GM21423 (cell line): ENCODE data around the gene SLC26A8.
A peak's percentile ranks its signal among the peaks of the same experiment; 100 is the strongest.
"Not testable (repeated sequence)": the region's sequence is repeated elsewhere in the genome, so short reads cannot be mapped to it uniquely, and the experiment has no call there.

ENCODE experiments used
- ATAC-seq: cut with Tn5 transposase; IDR thresholded peaks from one replicate; pipeline ENCODE4 v1.9.1; 2021; ENCODE audit warnings: mild to moderate bottlenecking, moderate library complexity; ENCODE audit not compliant: unreplicated experiment

The SLC26A8 gene

DNA sequence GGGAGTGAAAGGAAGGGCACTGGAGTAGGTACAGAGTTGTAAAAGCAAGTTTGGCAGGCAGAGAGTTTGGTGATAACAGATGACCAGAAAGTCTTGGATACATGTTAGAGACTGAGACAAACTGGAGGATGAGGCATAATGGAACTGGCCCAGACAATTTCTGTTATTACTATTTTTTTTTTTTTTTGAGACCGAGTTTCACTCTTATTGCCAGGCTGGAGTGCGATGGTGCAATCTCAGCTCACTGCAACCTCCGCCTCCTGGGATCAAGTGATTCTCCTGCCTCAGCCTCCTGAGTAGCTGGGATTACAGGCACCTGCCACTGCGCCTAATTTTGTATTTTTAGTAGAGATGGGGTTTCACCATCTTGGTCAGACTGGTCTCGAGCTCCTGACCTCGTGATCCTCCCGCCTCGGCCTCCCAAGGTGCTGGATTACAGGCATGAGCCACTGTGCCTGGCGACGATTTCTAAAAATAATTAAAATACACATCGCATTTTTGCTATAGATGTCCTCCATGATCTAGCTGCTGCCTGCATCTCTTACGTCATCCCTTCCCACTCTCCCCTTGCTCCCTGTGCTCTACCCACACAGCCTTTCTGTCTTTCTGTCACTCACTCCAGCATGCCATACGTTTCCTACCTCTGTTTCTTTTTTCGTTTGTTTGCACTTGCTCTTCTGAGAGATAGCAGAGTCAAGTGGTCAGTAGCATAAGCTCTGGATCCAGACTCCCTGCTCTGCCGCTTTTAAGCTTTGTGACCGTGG is 26.7 kb upstream of the SLC26A8 start:
- ATAC-seq: no peak

DNA sequence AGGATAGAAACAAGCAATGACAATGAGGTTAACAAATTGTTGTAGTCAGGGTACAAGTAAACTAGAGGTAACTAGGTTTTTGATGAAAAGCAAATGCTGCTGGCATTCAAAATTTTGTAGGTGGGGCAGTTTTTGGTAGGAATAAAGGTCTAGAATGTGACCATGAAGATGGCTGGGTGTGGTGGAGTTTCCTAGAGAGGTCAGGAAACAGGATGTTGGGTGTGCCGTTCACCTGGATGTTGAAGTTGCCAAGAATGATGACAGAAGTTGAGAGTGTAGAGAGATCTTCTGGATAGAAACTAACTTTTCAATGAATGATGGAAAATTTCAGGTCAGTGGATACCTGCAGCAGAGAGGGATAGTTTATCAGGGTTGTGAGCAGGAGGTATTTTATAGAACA is 25.9 kb upstream of the SLC26A8 start:
- ATAC-seq: no peak

DNA sequence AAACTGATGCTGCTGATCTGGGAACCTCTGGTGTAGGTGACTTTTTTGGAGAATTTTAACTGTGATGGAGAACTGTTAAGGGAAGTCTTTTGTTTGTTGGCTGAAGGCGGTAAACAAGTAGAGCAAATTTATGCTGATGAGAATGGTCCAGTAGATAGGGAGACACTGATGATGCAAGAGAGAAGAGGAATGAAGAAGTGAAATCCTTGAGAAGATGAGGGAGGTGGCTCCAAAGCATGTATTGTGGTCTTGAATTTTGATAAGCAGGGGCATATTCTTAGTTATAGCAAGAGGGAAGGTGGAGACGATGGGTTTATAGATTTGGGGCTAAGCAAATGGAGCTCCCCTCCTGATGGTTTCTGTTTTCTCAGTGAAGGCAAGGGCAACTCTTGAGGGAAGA is 25.1 kb upstream of the SLC26A8 start:
- ATAC-seq: no peak

DNA sequence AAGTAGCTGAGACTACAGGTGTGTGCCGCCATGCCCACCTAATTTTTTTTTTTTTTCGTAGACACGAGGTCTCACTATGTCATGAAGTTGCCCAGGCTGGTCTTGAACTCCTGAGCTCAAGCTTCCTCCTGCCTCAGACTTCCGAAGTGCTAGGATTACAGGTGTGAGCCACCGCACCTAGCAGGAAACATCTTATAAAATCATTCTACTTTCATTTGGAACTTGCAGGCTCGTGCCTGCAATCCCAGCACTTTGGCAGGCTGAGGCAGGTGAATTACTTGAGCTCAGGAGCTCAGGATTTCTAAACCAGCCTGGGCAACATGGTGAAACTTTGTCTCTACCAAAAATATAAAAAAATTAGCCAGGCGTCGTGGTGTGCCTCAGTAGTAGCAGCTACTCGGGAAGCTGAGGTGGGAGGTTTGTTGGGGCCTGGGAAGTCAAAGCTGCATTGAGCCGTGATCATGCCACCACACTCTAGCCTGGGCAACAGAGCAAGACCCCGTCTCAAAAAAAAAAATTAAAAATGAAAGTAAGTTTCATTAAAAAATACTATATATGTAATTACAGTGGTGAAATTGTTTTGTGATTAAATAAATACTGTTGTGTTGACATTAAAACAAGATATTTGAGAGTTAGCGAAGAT is 18.3 kb upstream of the SLC26A8 start:
- no peak for ATAC-seq

DNA sequence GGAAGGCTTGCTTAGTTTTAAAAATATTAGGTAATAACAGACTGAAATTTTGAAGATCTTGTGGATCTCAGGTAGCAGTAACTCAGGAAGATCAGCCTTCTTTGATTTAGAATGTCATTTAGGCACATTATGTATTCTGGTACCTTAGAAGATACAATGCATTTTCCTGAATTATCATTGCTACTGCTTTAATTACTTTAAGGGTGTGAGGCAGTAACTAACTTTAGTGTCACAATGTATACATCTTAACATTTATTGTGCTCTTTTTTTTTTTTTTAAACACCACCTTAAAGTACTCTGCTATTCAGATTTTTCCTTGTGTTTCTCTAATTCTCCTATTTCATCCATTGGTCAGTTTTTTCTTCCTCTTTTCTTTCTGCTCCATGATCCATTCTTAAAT is 16.5 kb upstream of the SLC26A8 start:
- no peak for ATAC-seq

DNA sequence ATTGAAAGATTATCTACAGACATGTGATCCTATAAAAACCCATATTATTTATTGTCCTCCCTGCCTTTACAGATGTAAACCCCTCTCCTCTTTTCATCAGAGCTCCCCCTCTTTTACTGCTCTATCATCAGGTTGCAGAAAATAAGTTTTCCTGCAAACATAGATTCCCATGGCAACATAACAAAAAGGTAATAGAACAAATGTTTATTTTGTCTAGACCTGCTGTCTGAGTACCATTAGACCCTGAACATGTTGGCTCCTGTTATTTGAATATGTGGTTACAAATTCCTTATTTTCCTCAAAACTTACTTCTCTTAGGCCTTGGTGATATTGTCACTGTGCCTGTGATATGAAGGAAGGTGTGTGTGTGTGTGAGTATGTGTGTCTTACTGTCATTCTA is 14.7 kb upstream of the SLC26A8 start:
- no peak for ATAC-seq

DNA sequence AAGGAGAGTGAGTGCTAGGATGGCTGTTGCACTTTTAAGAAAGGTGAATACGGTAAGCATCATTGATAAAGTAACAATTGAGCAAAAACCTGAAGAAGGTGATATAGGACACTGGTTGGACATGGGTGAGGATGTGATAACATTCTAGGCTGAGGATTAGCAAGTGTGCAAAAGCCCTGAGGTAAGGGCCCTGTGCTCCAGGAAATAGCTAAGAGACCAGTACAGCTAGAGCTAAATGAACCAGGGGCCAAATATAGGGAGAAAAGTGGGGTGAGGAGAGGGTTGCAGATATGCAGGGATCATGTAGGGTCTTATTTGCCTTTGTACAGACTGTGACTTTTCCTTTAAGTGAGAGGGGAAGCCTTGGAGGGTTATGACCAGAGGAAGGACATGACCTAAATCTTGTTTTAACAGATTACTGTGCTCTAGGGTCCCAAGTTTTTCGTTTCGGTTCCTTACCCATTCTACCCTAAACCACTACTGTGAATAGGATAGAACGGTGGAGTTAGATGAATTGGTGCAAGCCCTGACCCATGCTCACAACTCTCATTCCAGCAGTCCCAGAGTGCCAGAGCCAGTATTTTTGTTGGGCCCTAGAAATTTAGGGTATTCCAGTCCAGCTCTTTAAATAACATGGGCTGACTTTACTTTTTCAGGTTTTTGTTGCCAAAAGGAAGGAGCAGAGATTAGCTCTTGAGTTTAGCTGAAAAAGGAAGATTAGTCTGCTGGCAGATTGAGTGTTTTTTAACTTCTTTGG is 13.9 kb upstream of the SLC26A8 start:
- no peak for ATAC-seq

DNA sequence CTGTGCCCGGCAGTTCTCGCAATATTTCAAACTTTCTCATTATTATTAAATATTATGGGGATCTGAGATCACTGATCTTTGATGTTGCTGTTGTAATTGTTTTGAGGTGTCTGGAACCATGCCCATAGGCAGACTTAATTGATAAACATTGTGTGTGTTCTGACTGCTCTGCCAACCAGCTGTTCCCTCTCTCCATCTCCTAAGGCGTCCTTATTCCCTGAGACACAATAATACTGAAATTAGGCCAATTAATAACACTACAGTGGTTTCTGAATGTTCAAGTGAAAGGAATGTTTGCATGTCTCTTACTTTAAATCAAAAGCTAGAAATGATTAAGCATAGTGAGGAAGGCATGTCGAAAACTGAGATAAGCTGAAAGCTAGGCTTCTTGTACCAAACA is 10.8 kb upstream of the SLC26A8 start:
- no peak for ATAC-seq

DNA sequence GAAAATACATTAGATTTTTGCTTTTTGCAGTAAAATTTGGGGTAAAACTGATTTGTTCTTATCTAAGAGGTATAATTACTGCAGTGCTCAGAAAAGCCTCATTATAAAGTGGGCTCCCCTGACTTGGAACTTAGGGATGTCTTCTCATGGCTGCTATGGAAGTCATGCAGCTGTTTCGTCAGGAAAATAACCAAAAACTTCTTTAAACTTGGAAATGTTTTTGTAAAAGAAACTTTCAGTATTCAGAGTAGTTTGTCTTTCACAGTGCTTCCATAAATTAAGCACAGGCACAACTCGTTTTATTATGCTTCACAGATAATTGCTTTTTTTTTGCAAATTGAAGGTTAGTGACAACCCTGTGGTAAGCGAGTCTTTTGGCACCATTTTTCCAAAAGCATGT is 10.0 kb upstream of the SLC26A8 start:
- ATAC-seq: no peak

DNA sequence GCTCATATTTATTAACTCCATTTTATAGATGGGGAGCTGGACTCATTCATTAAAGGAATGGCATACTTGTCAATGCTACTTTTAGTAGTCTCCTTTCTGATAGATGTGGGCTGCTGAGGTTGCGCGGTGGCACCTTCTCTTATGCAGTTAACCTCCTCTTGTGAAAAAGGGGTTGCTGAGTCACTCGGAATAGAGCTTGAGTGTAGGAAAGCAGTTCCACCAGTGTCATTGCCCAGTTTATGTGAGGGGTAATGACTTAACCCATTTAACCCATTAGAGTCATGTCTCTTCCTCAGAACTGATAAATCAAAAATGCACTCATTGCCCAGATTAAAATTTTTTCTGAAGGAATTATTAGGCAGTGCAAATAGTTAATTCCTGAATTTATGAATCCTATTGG is 9.5 kb upstream of the SLC26A8 start:
- no peak for ATAC-seq

DNA sequence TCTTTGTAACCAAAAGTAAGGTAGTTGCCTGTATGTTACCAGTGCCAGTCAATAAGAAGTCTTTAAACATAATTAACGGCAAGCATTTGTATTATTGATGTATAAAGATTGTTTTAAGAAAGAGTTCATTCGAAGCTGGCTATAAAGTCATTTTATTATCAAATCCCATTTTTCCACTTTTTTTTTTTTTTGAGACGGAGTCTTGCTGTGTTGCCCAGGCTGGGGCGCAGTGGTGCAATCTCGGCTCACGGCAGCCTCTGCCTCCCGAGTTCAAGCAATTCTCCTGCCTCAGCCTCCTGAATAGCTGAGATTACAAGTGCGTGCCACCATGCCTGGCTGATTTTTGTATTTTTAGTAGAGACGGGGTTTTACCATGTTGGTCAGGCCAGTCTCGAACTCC is 8.7 kb upstream of the SLC26A8 start:
- not testable (repeated sequence) for ATAC-seq

DNA sequence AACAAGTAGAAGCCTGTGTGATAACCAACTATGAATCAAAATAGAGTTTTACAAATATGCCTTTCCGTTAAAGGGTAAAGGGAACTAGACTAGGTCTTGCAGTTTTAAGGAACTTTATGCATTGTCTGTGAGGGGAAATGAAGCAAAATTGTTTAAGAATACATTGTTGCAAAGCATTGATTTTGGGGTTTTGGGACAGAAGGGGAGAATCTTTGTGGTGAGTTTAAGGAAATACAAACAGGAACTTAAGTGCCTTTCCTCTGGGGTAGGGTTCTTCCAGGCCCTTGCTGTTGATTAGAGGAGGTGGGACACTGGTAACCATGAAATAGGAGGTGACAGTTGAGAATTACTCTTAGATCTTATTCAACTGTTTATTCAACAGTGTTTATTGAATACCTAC is 7.8 kb upstream of the SLC26A8 start:
- ATAC-seq: no peak

DNA sequence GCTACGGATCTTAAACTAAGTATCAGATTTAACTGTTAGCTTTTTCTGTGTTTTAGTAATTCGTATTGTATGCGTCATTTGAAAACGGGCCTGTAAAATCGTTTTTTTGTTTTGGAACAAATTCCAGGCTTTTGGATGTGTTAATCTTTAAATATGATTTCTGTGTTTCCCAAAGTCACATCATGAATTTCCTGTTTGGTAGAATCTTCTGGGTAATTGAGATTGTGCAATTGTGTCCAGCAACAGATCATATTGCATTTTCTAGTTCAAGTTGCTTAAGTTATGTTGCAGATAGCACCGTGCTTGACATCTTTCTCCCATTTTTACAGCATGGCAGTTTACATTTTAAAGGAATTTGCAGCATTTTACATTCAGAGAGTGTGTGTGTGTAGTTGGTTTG is 5.0 kb upstream of the SLC26A8 start:
- ATAC-seq: no peak

DNA sequence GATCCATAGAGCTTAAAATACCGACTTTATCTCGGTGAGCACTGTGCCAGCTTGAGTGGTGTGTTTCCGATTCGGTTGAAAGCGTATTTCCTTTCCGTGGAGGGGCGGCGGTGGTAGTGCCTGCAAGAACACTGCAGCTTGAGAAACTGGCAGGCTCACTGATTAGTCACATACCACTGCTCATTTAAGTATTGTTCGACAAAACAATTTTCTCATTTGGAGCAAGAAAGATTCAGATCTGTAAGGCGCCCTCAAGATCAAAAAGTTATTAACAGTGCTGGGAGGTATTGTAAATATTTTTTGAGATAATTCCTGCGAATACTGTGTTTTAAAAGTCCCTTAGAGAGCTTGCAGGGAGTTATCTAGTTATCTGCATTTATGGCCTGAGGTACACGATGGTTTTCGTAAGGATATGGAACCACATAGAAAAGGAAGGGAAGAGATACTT is 4.5 kb upstream of the SLC26A8 start:
- no peak for ATAC-seq

DNA sequence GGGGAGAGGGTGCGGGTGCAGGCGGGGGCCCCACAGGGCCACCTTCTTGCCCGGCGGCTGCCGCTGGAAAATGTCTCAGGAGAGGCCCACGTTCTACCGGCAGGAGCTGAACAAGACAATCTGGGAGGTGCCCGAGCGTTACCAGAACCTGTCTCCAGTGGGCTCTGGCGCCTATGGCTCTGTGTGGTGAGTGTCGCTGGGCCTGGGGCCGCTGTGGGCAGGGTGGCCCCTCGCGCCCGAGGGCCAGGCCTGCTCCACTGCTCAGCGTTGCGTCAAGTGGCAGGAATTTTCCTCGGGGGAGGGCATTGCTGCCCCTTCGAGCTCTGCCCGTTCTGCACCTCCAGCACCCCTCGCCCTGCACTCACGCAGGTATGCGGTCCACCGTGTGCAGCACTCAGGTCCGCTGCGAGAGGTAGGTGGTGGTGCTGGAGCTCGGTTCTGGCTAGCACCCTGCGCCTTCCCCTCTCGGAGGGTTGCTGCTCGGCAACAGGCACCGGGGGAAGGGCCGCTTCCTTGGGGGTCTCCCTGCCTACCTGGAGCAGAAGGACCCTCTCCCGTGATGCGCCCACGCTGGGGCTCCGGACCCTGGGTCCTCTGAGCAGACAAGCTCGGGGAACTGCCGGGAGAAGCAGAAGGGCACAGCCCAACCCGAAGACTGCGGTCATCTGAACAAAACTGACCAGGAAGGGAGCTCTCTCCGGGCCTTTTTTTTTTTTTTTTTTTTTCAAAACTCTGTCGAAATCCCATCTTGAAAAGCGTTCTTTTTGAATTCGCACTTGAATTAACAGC is 3.8 kb upstream of the SLC26A8 start:
- ATAC-seq: peak; percentile 13

DNA sequence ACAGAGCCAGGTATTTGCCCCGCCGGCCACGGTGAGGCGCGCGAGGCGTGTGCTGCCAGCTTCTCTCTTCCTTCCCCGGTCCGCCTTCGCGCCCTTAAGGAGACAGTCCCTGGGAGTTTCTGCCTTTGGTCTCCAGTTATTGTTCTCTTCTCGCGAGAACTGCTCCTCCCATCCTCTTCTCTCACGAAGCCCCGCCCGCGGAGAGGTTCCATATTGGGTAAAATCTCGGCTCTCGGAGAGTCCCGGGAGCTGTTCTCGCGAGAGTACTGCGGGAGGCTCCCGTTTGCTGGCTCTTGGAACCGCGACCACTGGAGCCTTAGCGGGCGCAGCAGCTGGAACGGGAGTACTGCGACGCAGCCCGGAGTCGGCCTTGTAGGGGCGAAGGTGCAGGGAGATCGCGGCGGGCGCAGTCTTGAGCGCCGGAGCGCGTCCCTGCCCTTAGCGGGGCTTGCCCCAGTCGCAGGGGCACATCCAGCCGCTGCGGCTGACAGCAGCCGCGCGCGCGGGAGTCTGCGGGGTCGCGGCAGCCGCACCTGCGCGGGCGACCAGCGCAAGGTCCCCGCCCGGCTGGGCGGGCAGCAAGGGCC is 3.2 kb upstream of the SLC26A8 start, which contains the start of gene MAPK14:
Gene MAPK14, plus strand, starts transcription at position 308 of the 587 bp plus-strand sequence. CDS start 350 bp downstream, outside the sequence.
- peak; percentile 85 for ATAC-seq

DNA sequence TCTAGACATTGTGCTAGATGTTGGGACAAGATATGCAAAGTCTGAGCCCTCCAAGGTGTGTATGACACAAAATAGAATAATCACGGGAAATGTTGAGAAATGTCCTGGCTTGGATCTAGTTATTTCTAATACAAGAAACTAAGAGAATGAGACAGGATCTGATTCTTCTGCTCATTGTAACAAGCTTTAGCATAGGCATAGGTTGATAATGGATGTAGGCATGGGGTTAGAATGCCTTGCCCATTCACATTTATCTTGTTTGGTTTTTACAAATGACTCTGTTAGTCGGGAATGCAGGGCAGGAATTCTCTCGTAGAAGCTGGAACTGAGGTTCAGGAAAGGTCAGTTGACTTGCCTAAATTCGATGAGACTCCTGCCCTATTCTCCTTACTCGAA is 1.5 kb upstream of the SLC26A8 start:
- ATAC-seq: no peak

DNA sequence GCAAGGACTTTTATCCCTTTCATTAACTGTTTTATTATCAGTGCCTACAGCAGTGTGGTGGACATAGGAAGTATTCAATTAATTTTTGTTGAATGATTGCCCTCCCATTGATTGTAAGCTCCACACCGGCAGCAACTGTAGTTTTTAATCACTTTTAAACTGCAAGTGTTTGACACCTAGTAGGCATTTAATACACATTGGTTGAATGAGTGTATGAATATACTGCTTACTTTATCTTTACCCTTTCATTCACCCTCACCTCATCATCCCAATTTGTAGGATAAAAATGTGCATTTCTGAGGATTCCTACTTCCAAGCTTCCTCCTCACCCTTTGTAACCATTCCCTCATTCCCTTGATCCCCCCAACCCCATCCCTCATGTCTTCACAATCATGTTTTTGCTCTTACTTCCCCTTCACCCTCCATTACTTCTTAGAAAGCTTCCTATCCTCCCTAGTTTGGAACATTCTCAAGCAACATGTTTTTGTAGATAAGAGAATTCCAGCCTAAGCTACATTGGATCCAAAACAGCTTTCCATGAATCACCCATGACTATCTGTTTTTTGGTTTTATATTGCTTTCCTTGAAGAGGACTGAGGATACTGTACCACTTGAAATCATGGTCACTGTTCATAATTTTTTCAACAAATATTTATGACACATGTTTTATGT is 955 bp upstream of the SLC26A8 start:
- no peak for ATAC-seq

DNA sequence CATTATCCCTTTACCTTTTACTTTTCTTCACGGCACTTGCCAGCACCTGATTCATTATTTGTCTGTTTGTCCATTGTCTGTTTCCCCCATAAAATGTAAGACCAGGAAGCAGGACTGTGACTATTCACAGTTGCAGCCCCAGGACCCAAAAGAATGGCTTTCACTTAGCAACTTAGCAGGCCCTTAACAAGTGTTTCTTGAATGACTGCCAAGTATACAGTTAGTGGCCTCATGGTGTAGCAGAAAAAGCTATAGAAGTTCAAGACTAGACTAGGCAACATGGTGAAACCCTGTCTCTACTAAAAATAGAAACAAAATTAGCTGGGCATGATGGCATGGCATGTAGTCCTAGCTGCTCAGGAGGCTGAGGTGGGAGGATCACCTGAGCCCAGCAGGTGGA is 4.3 kb downstream of the SLC26A8 start:
- ATAC-seq: no peak

DNA sequence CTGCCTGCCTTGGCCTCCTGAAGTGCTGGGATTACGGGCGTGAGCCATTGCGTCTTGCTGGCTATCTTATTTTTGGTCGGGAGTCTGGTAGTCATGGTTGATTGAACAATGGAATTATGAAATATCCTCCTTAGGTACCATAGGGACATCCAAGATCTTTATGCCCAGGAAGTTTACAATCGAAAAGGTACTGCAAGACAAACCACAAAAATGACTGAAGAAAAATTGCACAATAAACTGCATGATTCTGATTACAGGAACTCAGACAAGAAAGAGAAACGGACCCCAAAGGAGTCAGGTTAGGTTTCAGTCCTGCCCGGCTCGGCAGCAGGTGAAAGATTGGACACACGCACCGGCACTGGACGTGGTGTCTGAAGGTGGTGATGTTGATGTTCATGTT is 5.3 kb downstream of the SLC26A8 start:
- ATAC-seq: no peak
